GM13977 (cell line): ENCODE measurements around the gene RMP24.
"Not testable (repeated sequence)": the region's sequence is repeated elsewhere in the genome, so short reads cannot be mapped to it uniquely, and the experiment has no call there.

Experiments used
- DNase-seq: peaks from one replicate; pipeline ENCODE4 v3.0.0; 2012; ENCODE audit warnings: low spot score
- CTCF ChIP-seq: IDR thresholded peaks from 2 replicates; pipeline ENCODE4 v1.5.1; 2012; ENCODE audit warnings: mild to moderate bottlenecking, control low read depth; ENCODE audit not compliant: insufficient read depth; ENCODE audit errors: extremely low read depth, missing control alignments
- in situ Hi-C: fragments of 300-500 bp; cut with MboI; formaldehyde crosslinking; loops from one replicate; pipeline ENCODE4 v1.12.0; 2022; ENCODE audit warnings: low sequenced_read_pairs, low pct_unique_long_range_greater_than_20kb, mixed read lengths, inconsistent platforms; ENCODE audit not compliant: unreplicated experiment

The RMP24 gene

GRCh38 chr18:35956226-35956625 is 16.3 kb upstream of the RMP24 start:
- in situ Hi-C loops, result loop anchor here (25.0 kb wide), 1 partner anchor 194 kb away; no protein-coding TSS in a partner anchor
- no peak for DNase-seq
- TF ChIP-seq CTCF, result no peak

- no peak for TF ChIP-seq CTCF
- in situ Hi-C loops, result loop anchor here (25.0 kb wide), 1 partner anchor 200 kb away; no protein-coding TSS in a partner anchor
- DNase-seq, result no peak
Observed at GRCh38 chr18:35962320-35962719, 10.2 kb upstream of the RMP24 start.

- no peak for TF ChIP-seq CTCF
- in situ Hi-C loops, result loop anchor here (25.0 kb wide), 1 partner anchor 202 kb away; no protein-coding TSS in a partner anchor
- no peak for DNase-seq
Observed at GRCh38 chr18:35964319-35964718, 8.2 kb upstream of the RMP24 start.

- DNase-seq, result not testable (repeated sequence)
- in situ Hi-C loops, result loop anchor here (25.0 kb wide), 1 partner anchor 206 kb away; no protein-coding TSS in a partner anchor
Observed at GRCh38 chr18:35967866-35968265, 4.6 kb upstream of the RMP24 start.

GRCh38 chr18:35968278-35968880 is 4.1 kb upstream of the RMP24 start:
- in situ Hi-C loops, result loop anchor here (25.0 kb wide), 1 partner anchor 206 kb away; no protein-coding TSS in a partner anchor
- no peak for DNase-seq
- no peak for TF ChIP-seq CTCF

- DNase-seq, result no peak
- no peak for TF ChIP-seq CTCF
- in situ Hi-C loops, result loop anchor here (25.0 kb wide), 1 partner anchor 207 kb away; no protein-coding TSS in a partner anchor
Observed at GRCh38 chr18:35969676-35970075, 2.8 kb upstream of the RMP24 start.

- no peak for TF ChIP-seq CTCF
- no peak for DNase-seq
- in situ Hi-C loops, result loop anchor here (25.0 kb wide), 1 partner anchor 209 kb away; no protein-coding TSS in a partner anchor
Observed at GRCh38 chr18:35971661-35972196, 750 bp upstream of the RMP24 start.
